ENCODE results near the gene ITGBL1.

Gene ITGBL1

DNA sequence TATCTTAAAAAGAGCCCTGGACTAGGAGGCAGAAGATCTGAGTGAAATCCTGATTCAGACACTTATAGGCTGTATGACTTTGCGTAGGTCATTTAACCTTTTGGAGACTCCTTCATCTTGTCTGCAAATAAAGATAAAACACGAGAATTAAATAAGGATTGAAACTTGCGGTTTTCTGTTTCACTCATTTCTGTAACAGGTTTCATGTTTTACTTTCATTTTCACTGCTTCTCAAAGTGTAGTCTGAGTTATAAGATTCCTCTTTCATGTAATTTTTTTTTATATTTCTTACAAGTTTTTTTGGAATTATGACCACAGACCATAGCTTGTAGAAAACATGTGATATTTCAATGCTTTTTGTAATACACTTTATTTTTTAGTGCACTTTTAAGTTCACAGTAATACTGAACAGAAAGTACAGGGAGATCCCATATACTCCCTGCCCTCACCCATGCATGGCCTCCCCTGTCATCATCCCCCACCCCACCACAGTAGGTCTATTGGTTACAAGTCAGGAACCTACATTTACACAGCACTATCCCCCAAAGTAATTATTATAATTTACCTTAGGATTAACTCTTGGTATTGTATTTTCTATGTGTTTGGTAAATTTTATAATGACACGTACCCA is 174.6 kb downstream of the ITGBL1 start:
- peak; percentile 25 for DNase-seq (ENCODE audit: low read depth)

GRCh38 chr13:101627556-101627943 is 175.1 kb downstream of the ITGBL1 start:
- no peak for DNase-seq (ENCODE audit: low read depth)

- no peak for DNase-seq (ENCODE audit: low read depth)
These were observed 176.4 kb downstream of the ITGBL1 start for GRCh38 chr13:101628900-101629299.

DNA sequence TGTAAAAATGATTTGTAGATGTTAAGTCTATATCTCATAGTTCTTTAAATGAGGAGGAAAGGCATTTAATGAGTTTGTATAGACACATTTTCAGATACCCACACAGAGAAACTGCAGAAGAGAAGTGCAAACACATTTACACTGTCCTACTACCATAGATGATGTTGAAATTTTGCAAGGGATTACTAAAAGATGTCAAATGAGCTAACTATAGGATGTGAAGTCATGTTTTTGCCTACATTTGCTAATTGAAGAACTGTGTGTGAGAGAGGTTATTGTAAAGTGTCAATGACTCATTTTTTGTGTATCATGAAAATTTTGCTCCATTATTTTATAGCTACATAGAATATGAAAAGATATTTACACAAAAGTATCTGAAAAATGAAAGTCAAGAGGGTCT is 178.9 kb downstream of the ITGBL1 start:
- DNase-seq (ENCODE audit: low read depth) = no peak

GRCh38 chr13:101634142-101634541 is 181.7 kb downstream of the ITGBL1 start:
- no peak for DNase-seq (ENCODE audit: low read depth)

DNA sequence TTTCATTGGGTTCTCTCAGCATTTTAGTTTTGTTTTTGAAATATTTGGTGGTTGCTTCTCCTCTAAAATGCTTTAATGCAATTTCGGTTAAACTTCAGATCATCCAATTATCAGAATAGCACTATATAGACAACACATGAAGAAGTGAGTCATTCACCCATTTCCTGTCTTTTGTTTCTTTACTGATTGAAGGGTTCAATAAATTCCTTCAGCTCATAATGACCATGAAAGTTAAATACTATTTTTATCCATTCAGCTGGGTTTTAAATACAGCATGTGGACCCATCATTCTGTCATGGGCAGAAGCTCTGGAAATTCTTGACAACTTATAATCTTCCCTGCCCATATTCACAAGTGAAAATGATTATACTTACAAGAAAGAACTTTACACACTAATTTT is 187.2 kb downstream of the ITGBL1 start:
- no peak for DNase-seq (ENCODE audit: low read depth)

GRCh38 chr13:101640788-101641400 is 188.4 kb downstream of the ITGBL1 start:
- no peak for DNase-seq (ENCODE audit: low read depth)

DNA sequence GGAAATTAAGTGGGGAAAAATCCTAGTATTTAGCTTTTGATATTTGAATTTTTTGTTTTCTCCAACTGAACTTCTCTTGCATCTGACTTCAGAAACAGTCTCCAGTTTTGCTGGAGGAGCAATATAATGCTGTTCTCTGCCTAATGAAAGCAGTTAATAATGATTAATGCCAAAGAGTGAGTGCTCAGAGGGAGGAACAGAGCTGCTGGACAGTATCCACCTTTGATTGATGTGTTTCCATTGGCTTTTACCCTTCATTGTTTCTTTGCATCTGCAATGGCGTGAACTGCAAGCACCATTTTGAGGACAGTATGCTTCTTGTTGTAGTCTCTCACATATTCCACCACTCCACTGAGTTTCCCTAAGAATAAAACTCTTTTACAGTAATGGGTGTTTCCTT is 193.4 kb downstream of the ITGBL1 start:
- DNase-seq (ENCODE audit: low read depth) = no peak

- no peak for DNase-seq (ENCODE audit: low read depth)
These were observed 195.3 kb downstream of the ITGBL1 start for GRCh38 chr13:101647760-101648159.

- DNase-seq (ENCODE audit: low read depth) = no peak
These were observed 196.5 kb downstream of the ITGBL1 start for GRCh38 chr13:101648766-101649487.

DNA sequence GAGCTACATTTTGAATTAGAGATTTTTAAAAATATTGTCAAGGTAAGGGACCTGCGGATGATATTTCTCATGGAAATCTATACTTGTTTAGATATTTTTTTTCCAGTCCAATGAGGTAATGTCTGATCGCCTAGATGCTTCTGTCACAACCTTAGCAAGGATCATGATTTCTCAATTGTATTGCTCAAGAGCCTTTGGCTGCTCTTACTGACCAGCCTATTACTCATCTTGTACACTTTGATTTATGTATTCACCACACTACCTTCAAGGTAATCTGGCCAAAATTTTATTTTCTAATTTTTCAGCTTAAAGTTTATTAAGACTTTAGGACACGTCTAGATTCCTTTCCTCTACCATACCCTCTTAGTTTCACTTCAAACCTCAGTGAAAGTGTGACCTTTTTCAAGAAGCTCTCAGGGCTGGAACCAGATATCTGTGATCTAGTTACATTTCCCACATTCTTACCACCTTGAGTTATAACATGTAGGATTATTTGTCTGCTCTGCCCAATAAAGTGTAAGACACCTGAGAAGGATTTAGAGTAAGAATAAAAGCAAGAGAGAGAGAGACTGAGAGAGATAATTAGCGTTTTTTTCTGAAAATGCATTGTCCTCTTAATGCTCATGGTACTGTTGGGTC is 197.1 kb downstream of the ITGBL1 start:
- no peak for DNase-seq (ENCODE audit: low read depth)

DNA sequence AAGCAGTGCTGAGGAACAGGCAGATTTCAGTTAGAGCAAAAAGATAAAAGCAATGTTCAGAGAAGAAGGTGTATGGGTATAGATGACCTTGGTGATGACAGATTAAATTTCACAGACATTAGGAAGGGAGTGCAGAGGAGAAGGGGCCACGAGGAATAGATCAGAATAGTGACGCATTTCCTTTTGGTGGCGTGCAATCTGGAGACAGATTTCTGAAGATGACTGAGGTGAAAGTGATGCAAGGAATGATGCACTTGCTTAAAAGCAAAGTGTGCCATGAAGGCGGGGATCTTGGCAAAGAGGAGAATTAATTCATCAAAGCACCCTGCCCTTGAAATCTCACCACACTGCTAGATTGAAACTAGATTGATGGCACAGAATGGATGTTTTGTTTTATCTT is 202.4 kb downstream of the ITGBL1 start:
- no peak for DNase-seq (ENCODE audit: low read depth)

- DNase-seq (ENCODE audit: low read depth) = no peak
These were observed 203.0 kb downstream of the ITGBL1 start for GRCh38 chr13:101655435-101655834.

DNA sequence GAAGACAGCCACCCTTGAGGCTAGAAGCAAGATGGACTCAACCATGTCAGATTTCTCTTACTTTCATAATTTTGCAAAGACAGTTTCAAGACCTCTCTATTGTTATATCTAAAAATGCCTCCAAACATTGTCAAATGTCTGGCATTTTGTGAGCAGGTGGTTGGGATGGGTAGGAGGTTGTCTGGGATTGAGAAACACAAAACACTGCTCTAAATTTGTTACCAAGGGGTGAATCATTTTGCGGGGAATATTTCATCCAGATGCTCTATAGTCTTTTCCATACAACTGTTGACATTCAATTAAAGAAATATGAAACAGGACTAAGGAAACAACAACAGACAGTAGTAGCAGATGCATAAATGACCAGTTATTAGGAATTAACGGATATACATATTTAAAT is 208.2 kb downstream of the ITGBL1 start:
- DNase-seq (ENCODE audit: low read depth) = no peak

DNA sequence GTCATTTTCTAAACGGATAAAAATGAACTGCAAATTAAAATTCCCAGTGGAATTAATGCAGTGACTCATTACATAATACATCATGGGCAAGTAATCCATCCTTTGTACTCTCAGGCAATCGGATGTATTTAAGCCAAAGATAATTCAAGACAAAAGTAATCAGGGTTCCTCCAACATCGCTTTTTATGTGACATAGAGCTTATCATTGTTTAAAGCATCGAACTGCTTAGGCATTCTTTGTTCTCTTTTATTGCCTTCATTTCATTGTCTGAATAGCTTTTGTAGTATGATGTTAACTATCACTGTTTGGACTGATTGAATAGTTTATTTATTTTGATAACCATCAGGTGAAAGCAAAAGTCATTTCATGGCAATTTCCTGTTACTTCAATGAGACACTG is 209.4 kb downstream of the ITGBL1 start:
- DNase-seq (ENCODE audit: low read depth) = no peak

DNA sequence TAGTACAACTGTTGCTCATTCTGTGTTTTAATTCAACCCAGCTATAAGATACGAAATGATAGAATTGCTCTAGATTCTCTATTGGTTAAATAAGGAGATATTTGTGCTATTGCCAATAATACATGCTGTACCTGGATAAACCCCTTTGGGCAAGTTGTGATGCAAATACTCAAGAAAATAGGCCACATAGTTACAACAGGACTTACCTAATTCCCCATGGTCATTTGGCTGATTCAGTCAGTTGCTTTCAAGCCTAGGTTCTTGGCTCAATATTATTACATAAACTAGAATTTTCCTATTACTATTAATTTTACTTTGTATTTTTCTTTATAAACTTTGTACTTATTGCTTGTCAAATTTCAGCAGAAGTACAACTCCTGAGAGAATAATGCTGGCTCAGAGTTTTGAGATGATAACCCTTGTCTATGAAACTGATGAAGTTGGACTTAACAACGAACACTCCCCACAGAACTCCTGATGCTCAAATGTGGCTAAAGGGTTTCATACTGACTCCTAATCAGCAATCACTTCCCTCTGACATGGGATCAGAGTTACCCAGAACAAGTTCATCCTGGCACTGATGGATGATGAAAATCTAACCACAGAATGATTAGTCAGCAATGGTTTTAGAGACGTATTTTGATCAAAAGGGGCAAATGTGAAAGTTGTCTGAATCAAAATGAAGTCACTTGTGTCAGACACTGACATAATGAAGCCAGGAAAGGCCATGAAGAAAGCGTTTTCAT is 221.1 kb downstream of the ITGBL1 start:
- DNase-seq (ENCODE audit: low read depth) = no peak

- no peak for DNase-seq (ENCODE audit: low read depth)
These were observed 229.4 kb downstream of the ITGBL1 start for GRCh38 chr13:101681834-101682233.

DNA sequence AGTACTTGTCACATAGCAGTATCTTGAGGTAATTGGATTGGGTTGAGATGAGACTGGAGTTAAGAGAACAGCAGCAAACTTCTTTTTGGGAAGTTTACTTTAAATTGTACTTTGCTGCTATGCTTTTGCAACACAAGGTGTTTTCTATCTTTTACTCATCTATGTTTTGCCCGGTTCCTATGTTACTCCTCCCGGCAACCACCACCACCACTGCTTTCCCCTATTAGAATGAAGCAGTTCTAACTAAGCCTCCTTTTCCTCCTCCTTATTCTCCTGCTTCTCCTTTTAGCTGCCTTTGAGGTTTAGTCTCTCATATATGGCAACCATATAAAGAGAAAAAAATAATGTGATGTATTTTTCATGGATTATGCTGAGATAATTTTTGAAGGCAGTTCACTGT is 233.5 kb downstream of the ITGBL1 start:
- no peak for DNase-seq (ENCODE audit: low read depth)

DNA sequence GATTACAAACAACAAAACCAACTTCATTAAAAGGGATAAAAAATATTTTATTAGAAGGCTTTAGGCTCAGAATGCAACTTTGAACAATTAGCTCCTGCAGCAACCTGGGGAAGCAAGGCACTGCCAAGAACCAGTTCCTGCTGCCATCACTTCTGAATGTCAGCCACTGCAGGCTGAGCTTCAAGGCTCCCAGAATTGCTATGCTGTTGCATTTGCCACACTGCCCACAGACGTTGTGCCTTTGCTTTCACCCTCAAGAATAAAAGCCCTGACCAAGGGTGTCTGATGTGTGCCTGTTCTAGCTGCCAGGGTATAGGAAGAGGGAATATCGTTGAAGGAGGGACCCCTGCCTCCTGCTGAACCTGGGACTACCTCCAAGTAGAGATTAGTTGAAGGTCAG is 238.4 kb downstream of the ITGBL1 start:
- DNase-seq (ENCODE audit: low read depth) = no peak

DNA sequence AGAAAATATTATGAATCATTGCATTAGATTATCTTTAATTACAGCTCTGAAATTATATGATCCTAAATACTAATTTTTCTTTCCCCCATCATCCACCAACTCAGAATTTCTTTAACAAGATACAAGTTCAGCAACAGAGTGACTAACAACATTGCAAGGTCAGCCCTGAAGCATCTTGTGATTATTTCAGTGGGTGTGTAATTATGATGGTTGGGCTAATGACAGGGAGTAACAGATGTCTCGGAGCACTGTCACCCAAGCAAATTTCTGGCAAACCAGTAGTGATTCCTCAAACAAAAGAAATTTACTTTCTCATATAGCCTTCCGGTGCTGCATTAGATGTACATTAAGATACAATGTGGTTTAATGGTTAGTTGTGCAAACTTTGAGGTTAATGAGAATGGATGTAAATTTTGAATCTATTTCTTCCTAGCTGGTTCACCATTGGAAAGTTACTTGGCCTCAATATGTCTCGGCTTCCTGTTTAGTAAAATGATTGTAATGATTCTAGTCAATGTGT is 238.9 kb downstream of the ITGBL1 start:
- DNase-seq (ENCODE audit: low read depth) = no peak

DNA sequence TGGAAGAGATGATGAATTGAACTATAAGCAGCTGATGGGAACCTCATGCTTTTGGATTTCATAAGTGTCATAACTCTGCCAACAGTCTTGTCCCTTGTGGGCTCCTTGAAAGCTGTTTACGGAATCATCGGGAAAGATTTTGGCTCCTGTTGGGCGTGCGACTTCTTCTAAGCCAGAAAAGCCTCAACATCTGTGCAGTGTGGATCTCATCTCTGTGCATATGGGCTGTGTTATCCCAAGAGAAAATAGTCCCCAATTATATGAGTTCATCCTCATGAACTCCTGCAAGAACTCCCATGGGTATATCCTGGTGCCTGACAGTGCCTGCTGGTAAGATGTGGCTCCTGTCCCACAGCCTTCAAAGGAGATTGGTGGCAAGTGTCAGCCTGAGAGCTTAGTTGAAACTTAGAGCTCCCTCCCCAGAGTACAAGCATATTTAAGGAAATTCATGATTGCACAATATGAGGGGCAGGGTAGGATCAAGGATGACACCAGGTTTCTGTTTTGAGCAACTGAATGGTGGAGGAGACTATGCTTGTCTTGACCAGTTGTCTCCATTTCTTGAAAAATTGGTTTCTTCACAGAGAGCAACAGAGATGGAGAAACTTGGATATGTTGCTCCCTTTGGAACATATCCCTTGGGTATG is 243.5 kb downstream of the ITGBL1 start:
- DNase-seq (ENCODE audit: low read depth) = no peak

GRCh38 chr13:101697745-101698144 is 245.3 kb downstream of the ITGBL1 start:
- DNase-seq (ENCODE audit: low read depth) = no peak
